HepG2 (cell line): ENCODE measurements around the gene DCN.

ENCODE experiments used
- CHD2 ChIP-seq: IDR thresholded peaks from 2 replicates; pipeline ENCODE4 v1.6.1; 2011; ENCODE audit warnings: low read depth, low read length, improper control_type of control experiment
- GABPA ChIP-seq, 2 experiments: IDR thresholded peaks; 2 replicates each; pipeline ENCODE4 v1.6.1; 2011 to 2016; ENCODE audit warnings: low read depth in 2 of 2, low read length in 1 of 2, missing biosample characterization in 1 of 2, missing genetic modification characterization in 1 of 2
- NONO ChIP-seq, 2 experiments: fragments of 450-650 bp in 1 of 2; sonication (generic) in 1 of 2; formaldehyde crosslinking in 1 of 2; IDR thresholded peaks in 1 of 2; conservative IDR thresholded peaks in 1 of 2; 2 replicates each; pipeline versions ENCODE4 v1.6.1 to v1.8.0; 2017 to 2022; ENCODE audit warnings: mild to moderate bottlenecking in 1 of 2, missing genetic modification reagents in 1 of 2, moderate library complexity in 1 of 2
- PHF8 ChIP-seq: sonication (generic); formaldehyde crosslinking; IDR thresholded peaks from 2 replicates; pipeline ENCODE4 v1.5.0; 2020; ENCODE audit warnings: missing genetic modification reagents
- POLR2AphosphoS5 ChIP-seq: IDR thresholded peaks from 2 replicates; pipeline ENCODE4 v1.6.1; 2012; ENCODE audit warnings: low read depth, low read length
- RORA ChIP-seq: sonication (generic); formaldehyde crosslinking; IDR thresholded peaks from 2 replicates; pipeline ENCODE4 v1.5.0; 2020; ENCODE audit warnings: mild to moderate bottlenecking, missing genetic modification reagents, moderate library complexity
- TBP ChIP-seq: sonication (generic); formaldehyde crosslinking; IDR thresholded peaks from 2 replicates; pipeline ENCODE4 v1.5.0; 2020; ENCODE audit warnings: missing genetic modification reagents
- ZNF256 ChIP-seq: sonication (generic); formaldehyde crosslinking; conservative IDR thresholded peaks from 2 replicates; pipeline ENCODE4 v1.4.0; 2020; ENCODE audit warnings: missing genetic modification reagents
- ZNF75D ChIP-seq: sonication (generic); formaldehyde crosslinking; IDR thresholded peaks from 2 replicates; pipeline ENCODE4 v1.8.1; 2023; ENCODE audit warnings: missing genetic modification reagents, mild to moderate bottlenecking, borderline replicate concordance
- ZSCAN29 ChIP-seq: sonication (generic); formaldehyde crosslinking; conservative IDR thresholded peaks from 2 replicates; pipeline ENCODE4 v1.4.0; 2020; ENCODE audit warnings: mild to moderate bottlenecking, missing genetic modification reagents
- TF ChIP-seq, protein P1 (sequence below): sonication (generic); formaldehyde crosslinking; IDR thresholded peaks from 2 replicates; pipeline ENCODE4 v1.5.0; 2020; ENCODE audit warnings: mild to moderate bottlenecking, missing genetic modification reagents, moderate library complexity
- TF ChIP-seq, protein P2 (sequence below): IDR thresholded peaks from 2 replicates; pipeline ENCODE4 v1.6.1; 2016; ENCODE audit warnings: mild to moderate bottlenecking, missing biosample characterization, missing genetic modification reagents
- TF ChIP-seq, protein P3 (sequence below), 2 experiments: sonication (generic) in 1 of 2; formaldehyde crosslinking in 1 of 2; IDR thresholded peaks; 2 replicates each; pipeline versions ENCODE4 v1.4.0 to v1.6.1; 2018 to 2020; ENCODE audit warnings: missing genetic modification reagents in 2 of 2, borderline replicate concordance in 1 of 2, low read depth in 1 of 2, mild to moderate bottlenecking in 1 of 2, missing biosample characterization in 1 of 2
- TF ChIP-seq, protein P4 (sequence below): sonication (generic); formaldehyde crosslinking; IDR thresholded peaks from 2 replicates; pipeline ENCODE4 v1.4.0; 2020; ENCODE audit warnings: missing genetic modification reagents

DNA sequence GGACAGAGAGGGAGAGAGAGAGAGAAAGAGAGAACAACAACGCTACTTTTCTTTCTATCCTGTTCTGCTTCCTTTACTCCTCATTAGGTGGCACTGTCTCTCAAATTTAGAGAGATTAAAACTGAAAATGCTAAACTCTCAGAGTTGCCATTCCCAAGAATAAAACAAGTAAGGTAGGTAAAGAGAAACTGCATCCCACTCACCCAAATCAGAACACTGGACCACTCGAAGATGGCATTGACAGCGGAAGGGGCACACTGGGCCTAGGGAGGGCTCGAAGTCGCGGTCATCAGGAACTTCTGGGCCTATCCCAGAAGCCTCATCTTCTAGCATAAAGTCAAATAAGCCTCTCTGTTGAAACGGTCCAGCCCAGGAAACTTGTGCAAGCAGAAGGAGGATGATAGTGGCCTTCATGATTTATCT, 4.5 kb downstream of the DCN start:
- TF ChIP-seq PHF8 (no peak), GABPA (IDR thresholded peaks at IDR 0.05; ENCODE audit: low read depth, low read length) (no peak), GABPA (CRISPR knock-in tag; IDR thresholded peaks at IDR 0.05; ENCODE audit: low read depth) (no peak), CHD2 (no peak), RORA (CRISPR knock-in tag) (no peak), TBP (no peak), ZSCAN29 (CRISPR knock-in tag) (no peak), NONO (IDR thresholded peaks at IDR 0.05) (no peak), NONO (CRISPR knock-in tag; conservative IDR thresholded peaks at IDR 0.05) (no peak), ZNF75D (CRISPR knock-in tag) (no peak), POLR2AphosphoS5 (no peak), ZNF256 (CRISPR knock-in tag) (no peak)
- TF ChIP-seq, protein P1, sequence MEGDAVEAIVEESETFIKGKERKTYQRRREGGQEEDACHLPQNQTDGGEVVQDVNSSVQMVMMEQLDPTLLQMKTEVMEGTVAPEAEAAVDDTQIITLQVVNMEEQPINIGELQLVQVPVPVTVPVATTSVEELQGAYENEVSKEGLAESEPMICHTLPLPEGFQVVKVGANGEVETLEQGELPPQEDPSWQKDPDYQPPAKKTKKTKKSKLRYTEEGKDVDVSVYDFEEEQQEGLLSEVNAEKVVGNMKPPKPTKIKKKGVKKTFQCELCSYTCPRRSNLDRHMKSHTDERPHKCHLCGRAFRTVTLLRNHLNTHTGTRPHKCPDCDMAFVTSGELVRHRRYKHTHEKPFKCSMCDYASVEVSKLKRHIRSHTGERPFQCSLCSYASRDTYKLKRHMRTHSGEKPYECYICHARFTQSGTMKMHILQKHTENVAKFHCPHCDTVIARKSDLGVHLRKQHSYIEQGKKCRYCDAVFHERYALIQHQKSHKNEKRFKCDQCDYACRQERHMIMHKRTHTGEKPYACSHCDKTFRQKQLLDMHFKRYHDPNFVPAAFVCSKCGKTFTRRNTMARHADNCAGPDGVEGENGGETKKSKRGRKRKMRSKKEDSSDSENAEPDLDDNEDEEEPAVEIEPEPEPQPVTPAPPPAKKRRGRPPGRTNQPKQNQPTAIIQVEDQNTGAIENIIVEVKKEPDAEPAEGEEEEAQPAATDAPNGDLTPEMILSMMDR (CRISPR knock-in tag): peak; percentile 33
- TF ChIP-seq, protein P2, sequence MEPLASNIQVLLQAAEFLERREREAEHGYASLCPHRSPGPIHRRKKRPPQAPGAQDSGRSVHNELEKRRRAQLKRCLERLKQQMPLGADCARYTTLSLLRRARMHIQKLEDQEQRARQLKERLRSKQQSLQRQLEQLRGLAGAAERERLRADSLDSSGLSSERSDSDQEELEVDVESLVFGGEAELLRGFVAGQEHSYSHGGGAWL (CRISPR knock-in tag): no peak
- TF ChIP-seq, protein P3, sequence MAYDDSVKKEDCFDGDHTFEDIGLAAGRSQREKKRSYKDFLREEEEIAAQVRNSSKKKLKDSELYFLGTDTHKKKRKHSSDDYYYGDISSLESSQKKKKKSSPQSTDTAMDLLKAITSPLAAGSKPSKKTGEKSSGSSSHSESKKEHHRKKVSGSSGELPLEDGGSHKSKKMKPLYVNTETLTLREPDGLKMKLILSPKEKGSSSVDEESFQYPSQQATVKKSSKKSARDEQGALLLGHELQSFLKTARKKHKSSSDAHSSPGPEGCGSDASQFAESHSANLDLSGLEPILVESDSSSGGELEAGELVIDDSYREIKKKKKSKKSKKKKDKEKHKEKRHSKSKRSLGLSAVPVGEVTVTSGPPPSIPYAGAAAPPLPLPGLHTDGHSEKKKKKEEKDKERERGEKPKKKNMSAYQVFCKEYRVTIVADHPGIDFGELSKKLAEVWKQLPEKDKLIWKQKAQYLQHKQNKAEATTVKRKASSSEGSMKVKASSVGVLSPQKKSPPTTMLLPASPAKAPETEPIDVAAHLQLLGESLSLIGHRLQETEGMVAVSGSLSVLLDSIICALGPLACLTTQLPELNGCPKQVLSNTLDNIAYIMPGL (CRISPR knock-in tag; IDR thresholded peaks at IDR 0.05; ENCODE audit: borderline replicate concordance in 1 of 2, low read depth in 1 of 2): no peak
- TF ChIP-seq, protein P4, sequence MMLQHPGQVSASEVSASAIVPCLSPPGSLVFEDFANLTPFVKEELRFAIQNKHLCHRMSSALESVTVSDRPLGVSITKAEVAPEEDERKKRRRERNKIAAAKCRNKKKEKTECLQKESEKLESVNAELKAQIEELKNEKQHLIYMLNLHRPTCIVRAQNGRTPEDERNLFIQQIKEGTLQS (CRISPR knock-in tag): no peak
